ENCODE measurements around the gene KIZ. TPM values are rescaled to one million over a fixed set of nuclear protein-coding genes. Genes with fewer than 3 reads are reported as not detected.

KIZ gene
- total RNA-seq, 1 donor from 2014 or later = 60.0 TPM

DNA sequence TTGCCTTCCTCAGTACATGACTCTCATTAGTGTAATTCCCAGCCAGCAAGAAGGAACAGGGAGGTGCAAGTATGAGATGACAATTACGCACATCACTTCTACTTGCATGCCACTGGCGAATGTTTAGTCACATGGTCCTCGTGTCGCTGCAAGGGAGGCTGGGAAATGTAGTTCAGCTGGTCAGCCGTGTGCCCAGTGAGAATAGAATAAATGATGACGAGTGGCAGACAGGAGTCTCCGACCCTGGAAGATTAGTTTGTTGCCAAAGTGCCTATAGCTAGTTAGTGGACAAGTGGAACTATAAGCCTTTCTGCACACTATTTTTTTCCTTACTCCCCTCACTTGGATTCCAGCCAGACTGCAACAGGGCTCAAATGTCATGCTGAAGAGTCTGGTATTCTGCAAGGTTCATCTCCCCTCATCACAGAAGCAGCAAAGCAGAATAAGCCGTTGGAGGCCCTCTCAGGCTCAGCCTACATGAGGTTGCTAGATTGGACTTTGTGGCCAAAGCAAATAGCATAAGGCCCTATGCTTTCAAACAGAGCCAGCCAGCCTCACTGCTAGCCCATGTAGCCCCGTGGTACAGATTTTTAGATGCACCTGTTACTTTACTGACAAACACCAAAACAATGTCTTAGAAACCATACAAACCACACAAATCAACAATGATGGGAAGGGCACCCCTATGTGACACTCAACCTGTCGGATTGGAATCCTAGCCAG is 29.4 kb upstream of the KIZ start:
- Histone ChIP-seq H3K4me3 (no peak overlapping the region), H3F3A (ENCODE audit: low read depth) (peaks cover 29% of the 10 kb centered on the region), H3K4me2 (peak overlapping the region; percentile 3), H4K20me1 (ENCODE audit: low read depth) (peaks cover 42% of the 10 kb centered on the region), H3K36me3 (no peaks in the 10 kb centered on the region), H3K4me1 (peaks cover 18% of the 10 kb centered on the region), H3K27me3 (peaks cover 99% of the 10 kb centered on the region), H2AFZ (replicated peaks) (no peak overlapping the region), H3K9me3 (ENCODE audit: low read depth) (no peaks in the 10 kb centered on the region), H3K9ac (no peak overlapping the region), H3K27ac (no peak overlapping the region), H3K79me2 (ENCODE audit: low read depth) (no peaks in the 10 kb centered on the region)
- Mint-ChIP-seq H3K27ac (no peak overlapping the region), H3K27me3 (ENCODE audit: insufficient read depth, low read depth) (peaks cover 54% of the 10 kb centered on the region), H3K4me3 (no peak overlapping the region), H3K9me3 (peaks cover 2% of the 10 kb centered on the region), H3K36me3 (no peaks in the 10 kb centered on the region), H3K4me1 (peaks cover 8% of the 10 kb centered on the region)
- peak; percentile 54 for DNase-seq (ENCODE audit: low spot score)
- TF ChIP-seq EZH2 (IDR thresholded peaks at IDR 0.05) = no peak
- no peak for TF ChIP-seq EZH2phosphoT487 (IDR thresholded peaks at IDR 0.05)
- TF ChIP-seq, protein P1, sequence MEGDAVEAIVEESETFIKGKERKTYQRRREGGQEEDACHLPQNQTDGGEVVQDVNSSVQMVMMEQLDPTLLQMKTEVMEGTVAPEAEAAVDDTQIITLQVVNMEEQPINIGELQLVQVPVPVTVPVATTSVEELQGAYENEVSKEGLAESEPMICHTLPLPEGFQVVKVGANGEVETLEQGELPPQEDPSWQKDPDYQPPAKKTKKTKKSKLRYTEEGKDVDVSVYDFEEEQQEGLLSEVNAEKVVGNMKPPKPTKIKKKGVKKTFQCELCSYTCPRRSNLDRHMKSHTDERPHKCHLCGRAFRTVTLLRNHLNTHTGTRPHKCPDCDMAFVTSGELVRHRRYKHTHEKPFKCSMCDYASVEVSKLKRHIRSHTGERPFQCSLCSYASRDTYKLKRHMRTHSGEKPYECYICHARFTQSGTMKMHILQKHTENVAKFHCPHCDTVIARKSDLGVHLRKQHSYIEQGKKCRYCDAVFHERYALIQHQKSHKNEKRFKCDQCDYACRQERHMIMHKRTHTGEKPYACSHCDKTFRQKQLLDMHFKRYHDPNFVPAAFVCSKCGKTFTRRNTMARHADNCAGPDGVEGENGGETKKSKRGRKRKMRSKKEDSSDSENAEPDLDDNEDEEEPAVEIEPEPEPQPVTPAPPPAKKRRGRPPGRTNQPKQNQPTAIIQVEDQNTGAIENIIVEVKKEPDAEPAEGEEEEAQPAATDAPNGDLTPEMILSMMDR (IDR thresholded peaks at IDR 0.05) = no peak

DNA sequence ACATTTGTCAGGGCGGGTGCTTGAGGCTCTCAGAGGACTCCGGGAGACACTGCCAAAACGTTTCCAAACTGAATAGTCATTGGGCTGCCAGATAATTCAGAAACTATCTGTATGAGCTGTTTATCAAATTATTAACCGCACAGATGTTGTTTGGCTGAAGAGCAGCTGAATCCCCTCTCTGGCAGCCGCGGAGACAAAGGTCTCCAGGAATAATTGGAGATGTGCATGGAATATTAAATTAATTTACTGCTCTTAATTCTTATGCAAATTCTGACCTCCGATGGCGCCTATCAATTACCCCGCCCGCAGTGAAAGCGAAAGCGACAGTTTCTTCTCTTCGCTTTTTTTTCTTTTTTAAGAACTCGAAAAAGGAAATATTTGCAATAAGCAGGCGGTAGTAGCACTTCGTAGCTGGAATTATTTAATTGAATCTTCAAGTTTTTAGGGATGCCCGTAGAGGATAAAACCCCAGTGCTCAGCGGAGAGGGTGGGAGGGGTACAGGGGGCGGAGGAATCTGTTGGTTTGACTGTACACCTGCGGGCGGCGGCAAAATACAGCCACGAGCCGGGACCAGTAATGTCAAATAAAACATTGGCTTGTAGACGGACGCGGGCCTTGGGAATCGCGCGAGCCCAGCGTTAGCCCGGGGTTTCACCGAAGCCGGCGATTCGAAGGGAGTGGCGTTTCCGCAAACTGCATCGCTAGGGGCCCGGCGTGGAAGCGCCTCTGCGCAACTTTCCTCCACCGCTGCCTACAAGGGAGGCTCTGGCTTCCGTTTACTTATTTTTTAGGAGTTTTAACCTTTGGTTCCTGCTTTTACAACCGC is 25.9 kb upstream of the KIZ start:
- peaks cover 18% of the 10 kb centered on the region for H3K4me1 Mint-ChIP-seq

DNA sequence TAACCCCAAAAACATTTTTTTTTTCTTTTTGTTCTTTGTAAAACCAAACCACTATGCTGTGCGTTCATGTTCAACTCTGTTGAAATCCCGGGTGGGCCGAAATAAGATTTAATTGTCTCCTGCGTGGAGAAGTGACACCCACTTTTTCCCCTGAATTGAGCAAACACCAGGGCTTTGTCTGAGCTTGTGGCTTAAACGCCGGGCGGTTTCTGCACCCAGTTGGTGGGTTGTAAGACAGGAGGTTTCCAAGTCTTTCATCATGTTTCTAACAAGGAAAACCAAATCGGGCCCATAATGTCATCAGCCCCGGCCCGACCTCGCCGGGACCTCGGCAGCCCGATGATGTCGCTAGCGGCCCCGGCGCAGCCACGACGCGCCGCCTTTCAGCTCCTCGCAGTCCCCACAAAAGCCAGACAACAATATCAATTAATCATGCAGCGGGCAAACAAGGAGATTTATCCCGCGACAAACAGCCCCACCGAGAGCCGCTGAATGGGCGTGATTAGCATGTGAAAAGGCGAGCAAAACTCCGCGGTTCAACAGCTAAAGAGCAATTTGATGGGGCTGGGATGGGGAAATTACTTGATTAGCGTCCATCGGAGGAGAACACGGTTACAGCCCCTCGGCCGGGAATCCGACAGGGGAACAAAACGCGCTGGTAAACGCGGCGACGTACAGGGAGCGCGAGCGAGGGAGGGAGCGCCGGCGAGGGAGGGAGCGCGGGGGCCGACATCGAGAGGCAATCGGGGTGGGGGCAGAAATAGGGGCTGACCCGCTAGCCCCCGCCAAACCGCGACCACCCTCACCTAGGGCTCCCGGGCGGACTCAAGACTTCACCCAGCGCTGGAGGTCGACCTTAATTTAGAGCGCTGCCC is 25.1 kb upstream of the KIZ start:
- peaks cover 18% of the 10 kb centered on the region for H3K4me1 Mint-ChIP-seq
- Histone ChIP-seq H3K27ac (no peak overlapping the region), H4K20me1 (ENCODE audit: low read depth) (peaks cover 79% of the 10 kb centered on the region), H3K27me3 (peaks cover 99% of the 10 kb centered on the region), H3K9ac (no peak overlapping the region), H3K4me3 (peak overlapping the region; percentile 43), H3K36me3 (no peaks in the 10 kb centered on the region), H3K4me2 (peak overlapping the region; percentile 85), H3K79me2 (ENCODE audit: low read depth) (no peaks in the 10 kb centered on the region), H3K9me3 (ENCODE audit: low read depth) (no peaks in the 10 kb centered on the region), H3K4me1 (peaks cover 46% of the 10 kb centered on the region), H3F3A (ENCODE audit: low read depth) (peaks cover 62% of the 10 kb centered on the region), H2AFZ (replicated peaks) (no peak overlapping the region)
- no peak overlapping the region for H3K27ac Mint-ChIP-seq
- no peaks in the 10 kb centered on the region for H3K36me3 Mint-ChIP-seq
- H3K9me3 Mint-ChIP-seq = peaks cover 4% of the 10 kb centered on the region
- H3K4me3 Mint-ChIP-seq = peak overlapping the region; percentile 81
- H3K27me3 Mint-ChIP-seq (ENCODE audit: insufficient read depth, low read depth) = peaks cover 81% of the 10 kb centered on the region
- TF ChIP-seq EZH2 (IDR thresholded peaks at IDR 0.05) (peak; percentile 68), EZH2phosphoT487 (IDR thresholded peaks at IDR 0.05) (peak; percentile 80)
- TF ChIP-seq, protein P1 (IDR thresholded peaks at IDR 0.05) = peak; percentile 3
- DNase-seq (ENCODE audit: low spot score) = peak; percentile 91

More for the DNA sequence above, 25.9 kb upstream of the KIZ start:
- TF ChIP-seq, protein P1 (IDR thresholded peaks at IDR 0.05) = no peak
- TF ChIP-seq EZH2 (IDR thresholded peaks at IDR 0.05) = peak; percentile 73
- peak; percentile 57 for TF ChIP-seq EZH2phosphoT487 (IDR thresholded peaks at IDR 0.05)
- Mint-ChIP-seq H3K4me3 (peak overlapping the region; percentile 81), H3K36me3 (no peaks in the 10 kb centered on the region), H3K27ac (no peak overlapping the region), H3K27me3 (ENCODE audit: insufficient read depth, low read depth) (peaks cover 79% of the 10 kb centered on the region), H3K9me3 (peaks cover 4% of the 10 kb centered on the region)
- Histone ChIP-seq H4K20me1 (ENCODE audit: low read depth) (peaks cover 76% of the 10 kb centered on the region), H3F3A (ENCODE audit: low read depth) (peaks cover 62% of the 10 kb centered on the region), H3K4me1 (peaks cover 39% of the 10 kb centered on the region), H3K27me3 (peaks cover 99% of the 10 kb centered on the region), H3K4me2 (peak overlapping the region; percentile 85), H3K4me3 (peak overlapping the region; percentile 43), H3K79me2 (ENCODE audit: low read depth) (no peaks in the 10 kb centered on the region), H3K36me3 (no peaks in the 10 kb centered on the region), H3K9ac (no peak overlapping the region), H3K9me3 (ENCODE audit: low read depth) (no peaks in the 10 kb centered on the region), H3K27ac (no peak overlapping the region), H2AFZ (replicated peaks) (no peak overlapping the region)
- DNase-seq (ENCODE audit: low spot score) = peak; percentile 69
